Cardiac muscle cell (in vitro differentiated cells and primary cell): Measurements from ENCODE around the gene ZNF92. TPM values are rescaled to one million over a fixed set of nuclear protein-coding genes. Genes with fewer than 3 reads are reported as not detected.
"Not testable (repeated sequence)": the region's sequence is repeated elsewhere in the genome, so short reads cannot be mapped to it uniquely, and the experiment has no call there.

Experiments used
- DNase-seq, 2 donors: peaks; one replicate each; pipeline versions ENCODE4 v3.0.0 to v3.0.0-alpha.2; 2010 to 2017; ENCODE audit warnings: low read depth in 1 of 2, low spot score in 1 of 2
- H3K27ac ChIP-seq: fragments of 200-600 bp; sonication (generic); 2 replicates; pipeline ENCODE4 v1.5.1; 2016
- H3K27me3 ChIP-seq: fragments of 200-600 bp; sonication (generic); 2 replicates; pipeline ENCODE4 v1.6.0; 2016; ENCODE audit warnings: control low read depth
- H3K36me3 ChIP-seq: fragments of 200-600 bp; sonication (generic); 2 replicates; pipeline ENCODE4 v1.5.1; 2016; ENCODE audit warnings: control low read depth
- H3K4me1 ChIP-seq: fragments of 200-600 bp; sonication (generic); 2 replicates; pipeline ENCODE4 v1.8.1; 2017; ENCODE audit warnings: low read depth, mild to moderate bottlenecking, mixed run types
- H3K4me3 ChIP-seq: fragments of 200-600 bp; sonication (generic); 2 replicates; pipeline ENCODE4 v1.5.1; 2016; ENCODE audit warnings: mild to moderate bottlenecking
- H3K9me3 ChIP-seq: fragments of 200-600 bp; sonication (generic); 2 replicates; pipeline ENCODE4 v1.5.1; 2017; ENCODE audit warnings: low read depth, mild to moderate bottlenecking, control low read depth
- polyA plus RNA-seq: library from polyadenylated mRNA; unstranded; fragments of >200 nt; fragmentation: Nextera tagmentation; extraction: Ambion mirVana; gene quantifications from 2 replicates; pipeline ENCODE4 v1.2.1, GENCODE V29; 2016
- total RNA-seq: library from RNA; depleted of rRNA; stranded (reverse); fragments of >200 nt; gene quantifications from 2 replicates; pipeline ENCODE4 v1.2.3, GENCODE V29; 2016
- TF ChIP-seq, protein P1 (sequence below): IDR thresholded peaks from 2 replicates; pipeline ENCODE4 v1.5.1; 2012; ENCODE audit warnings: low read depth, mild to moderate bottlenecking, low read length

The ZNF92 gene
- total and polyA plus RNA-seq, 2 experiments from 2014 or later: 8.3 to 9.4 TPM

DNA sequence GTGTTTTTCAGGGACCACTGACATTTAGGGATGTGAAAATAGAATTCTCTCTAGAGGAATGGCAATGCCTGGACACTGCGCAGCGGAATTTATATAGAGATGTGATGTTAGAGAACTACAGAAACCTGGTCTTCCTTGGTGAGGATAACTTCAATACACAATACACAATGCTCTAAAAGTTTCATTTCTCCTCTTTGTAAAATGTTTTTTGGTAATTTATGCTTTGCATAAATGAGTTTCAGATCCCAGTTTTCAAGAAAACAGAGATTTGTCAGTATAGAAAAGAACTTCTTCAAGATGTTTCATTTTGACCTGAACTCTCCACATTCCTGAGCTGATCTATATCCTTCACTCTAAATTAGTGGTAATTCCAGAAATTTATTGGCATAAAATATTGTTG lies 14.2 kb downstream of the ZNF92 start:
- Histone ChIP-seq H3K27me3 (no peaks in the 10 kb centered on the region), H3K9me3 (no peaks in the 10 kb centered on the region), H3K27ac (no peak overlapping the region), H3K4me3 (no peak overlapping the region), H3K36me3 (peaks cover 7% of the 10 kb centered on the region), H3K4me1 (peaks cover 5% of the 10 kb centered on the region)
- no peak for DNase-seq
- TF ChIP-seq, protein P1, sequence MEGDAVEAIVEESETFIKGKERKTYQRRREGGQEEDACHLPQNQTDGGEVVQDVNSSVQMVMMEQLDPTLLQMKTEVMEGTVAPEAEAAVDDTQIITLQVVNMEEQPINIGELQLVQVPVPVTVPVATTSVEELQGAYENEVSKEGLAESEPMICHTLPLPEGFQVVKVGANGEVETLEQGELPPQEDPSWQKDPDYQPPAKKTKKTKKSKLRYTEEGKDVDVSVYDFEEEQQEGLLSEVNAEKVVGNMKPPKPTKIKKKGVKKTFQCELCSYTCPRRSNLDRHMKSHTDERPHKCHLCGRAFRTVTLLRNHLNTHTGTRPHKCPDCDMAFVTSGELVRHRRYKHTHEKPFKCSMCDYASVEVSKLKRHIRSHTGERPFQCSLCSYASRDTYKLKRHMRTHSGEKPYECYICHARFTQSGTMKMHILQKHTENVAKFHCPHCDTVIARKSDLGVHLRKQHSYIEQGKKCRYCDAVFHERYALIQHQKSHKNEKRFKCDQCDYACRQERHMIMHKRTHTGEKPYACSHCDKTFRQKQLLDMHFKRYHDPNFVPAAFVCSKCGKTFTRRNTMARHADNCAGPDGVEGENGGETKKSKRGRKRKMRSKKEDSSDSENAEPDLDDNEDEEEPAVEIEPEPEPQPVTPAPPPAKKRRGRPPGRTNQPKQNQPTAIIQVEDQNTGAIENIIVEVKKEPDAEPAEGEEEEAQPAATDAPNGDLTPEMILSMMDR: no peak

DNA sequence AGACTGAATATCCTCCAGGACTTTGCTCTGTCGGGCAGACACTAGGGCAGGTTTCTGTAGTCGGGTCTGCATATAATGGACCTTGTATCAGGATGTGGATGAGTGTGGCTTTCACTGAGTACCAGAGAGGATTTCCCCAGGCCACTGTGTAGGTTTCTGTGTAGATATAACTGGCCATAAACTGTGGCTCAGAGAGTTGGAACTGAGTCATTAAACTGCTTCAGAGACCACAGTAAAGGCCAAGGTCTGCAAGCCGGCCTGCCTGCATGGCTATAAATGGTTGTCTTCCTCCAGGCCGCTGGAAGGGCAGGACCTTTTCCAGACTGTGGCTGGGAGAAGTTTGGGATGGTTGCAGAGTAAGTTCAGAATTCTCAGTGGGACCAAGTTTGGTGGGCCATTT lies 16.9 kb downstream of the ZNF92 start:
- no peaks in the 10 kb centered on the region for H3K9me3 ChIP-seq
- H3K4me3 ChIP-seq: no peak overlapping the region
- H3K27me3 ChIP-seq: no peaks in the 10 kb centered on the region
- H3K27ac ChIP-seq: peak overlapping the region; percentile 39
- TF ChIP-seq, protein P1: no peak
- H3K36me3 ChIP-seq: peaks cover 7% of the 10 kb centered on the region
- no peaks in the 10 kb centered on the region for H3K4me1 ChIP-seq
- DNase-seq: no peak

DNA sequence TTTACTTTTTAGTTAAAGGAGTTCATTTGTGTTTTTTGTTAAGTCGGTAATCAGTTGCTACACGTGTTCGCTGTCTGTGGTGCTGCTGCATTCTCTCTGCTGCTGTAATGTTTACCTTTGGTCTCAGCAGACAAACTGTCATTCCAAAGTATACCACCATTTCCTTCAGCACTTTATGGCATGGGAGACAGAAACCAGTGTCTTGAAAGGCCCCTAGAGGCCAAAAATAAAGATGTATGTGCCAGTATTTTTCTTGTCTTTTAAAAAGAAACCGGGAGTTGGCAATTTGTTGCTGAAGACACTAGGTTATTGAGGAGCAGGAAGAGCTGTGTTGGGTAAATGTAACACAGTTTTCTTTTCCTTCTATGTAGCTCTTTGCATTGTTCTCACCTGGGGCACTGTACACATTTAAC lies 24.1 kb downstream of the ZNF92 start:
- TF ChIP-seq, protein P1: no peak

DNA sequence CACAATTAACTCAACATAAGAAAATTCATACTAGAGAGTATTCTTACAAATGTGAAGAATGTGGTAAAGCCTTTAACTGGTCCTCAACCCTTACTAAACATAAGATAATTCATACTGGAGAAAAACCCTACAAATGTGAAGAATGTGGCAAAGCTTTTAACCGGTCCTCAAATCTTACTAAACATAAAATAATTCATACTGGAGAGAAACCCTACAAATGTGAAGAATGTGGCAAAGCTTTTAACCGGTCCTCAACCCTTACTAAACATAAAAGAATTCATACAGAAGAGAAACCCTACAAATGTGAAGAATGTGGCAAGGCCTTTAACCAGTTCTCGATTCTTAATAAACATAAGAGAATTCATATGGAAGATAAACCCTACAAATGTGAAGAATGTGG lies 25.0 kb downstream of the ZNF92 start:
- not testable (repeated sequence) for H3K4me3 ChIP-seq, H3K27ac ChIP-seq, H3K9me3 ChIP-seq, H3K27me3 ChIP-seq, DNase-seq, H3K4me1 ChIP-seq
- peaks cover 21% of the 10 kb centered on the region for H3K36me3 ChIP-seq

More for the DNA sequence above, 24.1 kb downstream of the ZNF92 start:
- DNase-seq: peak in 1 of 2 donors; percentile 12
- Histone ChIP-seq H3K9me3 (peaks cover 3% of the 10 kb centered on the region), H3K4me1 (no peaks in the 10 kb centered on the region), H3K27me3 (no peaks in the 10 kb centered on the region), H3K36me3 (peaks cover 21% of the 10 kb centered on the region), H3K27ac (no peak overlapping the region), H3K4me3 (no peak overlapping the region)

DNA sequence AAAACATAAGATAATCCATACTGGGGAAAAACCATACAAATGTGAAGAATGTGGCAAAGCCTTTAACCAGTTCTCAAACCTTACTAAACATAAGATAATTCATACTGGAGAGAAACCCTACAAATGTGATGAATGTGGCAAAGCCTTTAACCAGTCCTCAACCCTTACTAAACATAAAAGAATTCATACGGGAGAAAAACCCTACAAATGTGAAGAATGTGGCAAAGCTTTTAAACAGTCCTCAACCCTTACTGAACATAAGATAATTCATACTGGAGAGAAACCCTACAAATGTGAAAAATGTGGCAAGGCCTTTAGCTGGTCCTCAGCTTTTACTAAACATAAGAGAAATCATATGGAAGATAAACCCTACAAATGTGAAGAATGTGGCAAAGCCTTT lies 25.4 kb downstream of the ZNF92 start:
- H3K36me3 ChIP-seq: peaks cover 21% of the 10 kb centered on the region
- not testable (repeated sequence) for H3K27ac ChIP-seq, H3K4me3 ChIP-seq, H3K9me3 ChIP-seq, H3K4me1 ChIP-seq, DNase-seq, H3K27me3 ChIP-seq

DNA sequence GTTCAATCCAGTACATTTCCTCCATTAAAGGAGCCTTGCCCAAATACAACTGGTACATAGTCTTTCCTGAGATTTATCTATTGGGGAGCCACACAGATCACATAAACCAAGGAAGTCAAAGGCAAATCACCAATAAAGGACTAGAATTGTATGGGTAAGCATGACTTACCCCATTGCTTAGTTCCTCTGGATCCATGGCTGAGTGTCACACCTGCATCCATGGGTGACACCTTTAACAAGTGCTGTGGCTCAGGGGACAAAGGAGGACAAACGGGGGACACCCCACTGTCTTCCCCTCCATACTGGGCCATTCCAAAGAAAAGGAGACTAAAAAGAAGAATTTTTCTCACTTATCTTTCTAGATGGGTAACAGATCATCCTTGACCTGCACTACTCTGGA lies 30.4 kb downstream of the ZNF92 start:
- no peak overlapping the region for H3K27ac ChIP-seq
- no peaks in the 10 kb centered on the region for H3K4me1 ChIP-seq
- H3K36me3 ChIP-seq: peaks cover 10% of the 10 kb centered on the region
- TF ChIP-seq, protein P1: no peak
- H3K4me3 ChIP-seq: no peak overlapping the region
- DNase-seq: no peak
- H3K27me3 ChIP-seq: no peaks in the 10 kb centered on the region
- H3K9me3 ChIP-seq: no peaks in the 10 kb centered on the region

DNA sequence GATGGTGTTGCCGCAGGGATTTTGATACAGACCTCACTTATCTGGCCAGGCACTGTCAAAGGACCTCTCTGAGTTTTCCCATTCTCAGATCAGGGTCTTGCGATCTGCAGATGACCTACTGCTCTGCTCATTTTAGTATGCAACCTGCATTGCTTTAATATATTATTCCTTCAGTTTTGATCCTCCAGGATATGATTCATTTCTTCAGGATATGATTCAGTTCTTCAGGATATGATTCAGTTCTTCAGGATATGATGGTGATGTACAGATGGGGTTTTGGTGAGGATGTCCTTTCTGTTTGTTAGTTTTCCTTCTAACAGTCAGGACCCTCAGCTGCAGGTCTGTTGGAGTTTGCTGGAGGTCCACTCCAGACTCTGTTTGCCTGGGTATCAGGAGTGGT lies 33.1 kb downstream of the ZNF92 start:
- not testable (repeated sequence) for H3K27me3 ChIP-seq, H3K4me3 ChIP-seq, H3K36me3 ChIP-seq, H3K9me3 ChIP-seq, H3K27ac ChIP-seq, H3K4me1 ChIP-seq, DNase-seq
